Body of pancreas (tissue), 4 donors: ENCODE results near the gene OR6A2.

Experiments
- POLR2A ChIP-seq, 3 donors: fragments of 450-650 bp; IDR thresholded peaks; one replicate each; pipeline ENCODE4 v1.6.1; 2016; ENCODE audit warnings: antibody characterized with exemption in 3 of 3, mild to moderate bottlenecking in 2 of 3
- TF ChIP-seq, protein P1 (sequence below), 7 experiments: fragments of 450-650 bp in 4 of 7; fragments of 200-600 bp in 3 of 7; sonication (generic) in 3 of 7; IDR thresholded peaks; one replicate each; pipeline ENCODE4 v1.5.1; 2016 to 2019; ENCODE audit warnings: antibody characterized with exemption in 7 of 7

DNA sequence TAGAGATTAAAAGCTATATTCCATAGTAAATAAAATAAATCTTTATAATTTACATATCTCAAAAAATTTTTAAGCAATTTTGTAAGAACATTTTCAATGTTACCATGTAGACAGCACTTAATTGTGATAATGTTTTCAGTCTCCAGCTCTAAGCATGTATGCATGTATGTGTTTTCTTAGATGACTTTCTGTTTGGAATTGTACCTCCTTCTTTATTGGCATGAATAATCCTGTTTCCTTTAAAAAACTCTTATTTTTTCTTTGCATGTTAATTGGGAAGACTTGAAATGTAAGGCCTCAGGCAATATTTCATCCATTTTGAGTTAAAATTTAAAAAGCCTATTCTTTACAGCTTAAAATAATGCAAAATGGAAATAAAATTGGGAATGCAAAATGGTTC, 18.7 kb downstream of the OR6A2 start:
- TF ChIP-seq, protein P1, sequence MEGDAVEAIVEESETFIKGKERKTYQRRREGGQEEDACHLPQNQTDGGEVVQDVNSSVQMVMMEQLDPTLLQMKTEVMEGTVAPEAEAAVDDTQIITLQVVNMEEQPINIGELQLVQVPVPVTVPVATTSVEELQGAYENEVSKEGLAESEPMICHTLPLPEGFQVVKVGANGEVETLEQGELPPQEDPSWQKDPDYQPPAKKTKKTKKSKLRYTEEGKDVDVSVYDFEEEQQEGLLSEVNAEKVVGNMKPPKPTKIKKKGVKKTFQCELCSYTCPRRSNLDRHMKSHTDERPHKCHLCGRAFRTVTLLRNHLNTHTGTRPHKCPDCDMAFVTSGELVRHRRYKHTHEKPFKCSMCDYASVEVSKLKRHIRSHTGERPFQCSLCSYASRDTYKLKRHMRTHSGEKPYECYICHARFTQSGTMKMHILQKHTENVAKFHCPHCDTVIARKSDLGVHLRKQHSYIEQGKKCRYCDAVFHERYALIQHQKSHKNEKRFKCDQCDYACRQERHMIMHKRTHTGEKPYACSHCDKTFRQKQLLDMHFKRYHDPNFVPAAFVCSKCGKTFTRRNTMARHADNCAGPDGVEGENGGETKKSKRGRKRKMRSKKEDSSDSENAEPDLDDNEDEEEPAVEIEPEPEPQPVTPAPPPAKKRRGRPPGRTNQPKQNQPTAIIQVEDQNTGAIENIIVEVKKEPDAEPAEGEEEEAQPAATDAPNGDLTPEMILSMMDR (IDR thresholded peaks at IDR 0.05) = no peak
- no peak for TF ChIP-seq POLR2A (IDR thresholded peaks at IDR 0.05)
